ENCODE data around the gene CACNA1B. TPM values are rescaled to one million over a fixed set of nuclear protein-coding genes. Genes with fewer than 3 reads are reported as not detected.

CACNA1B gene
- polyA plus RNA-seq, 1 experiment = 0.01 TPM

DNA sequence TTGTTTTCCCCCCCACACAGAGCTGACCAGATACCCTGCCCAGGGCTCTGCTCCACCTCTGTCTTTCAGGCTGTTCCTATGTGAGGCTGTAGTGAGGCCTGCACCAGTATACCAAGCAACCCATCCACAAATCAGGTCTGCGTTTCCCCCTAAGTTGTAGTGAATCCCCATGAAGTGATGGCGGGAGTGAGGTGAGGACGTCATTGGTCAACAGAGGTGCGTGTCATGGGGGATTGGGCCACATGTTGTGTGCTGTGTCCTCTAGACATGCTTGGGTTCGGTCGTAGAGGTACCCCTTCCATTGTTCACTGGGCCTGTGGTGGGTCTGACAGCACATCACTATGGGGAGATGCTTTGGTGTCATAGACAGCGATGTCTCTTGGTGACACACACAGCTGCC is 184.6 kb downstream of the CACNA1B start:
- no peaks in the 10 kb centered on the region for H3K27me3 ChIP-seq (ENCODE audit: control insufficient read depth, insufficient read depth, low read length)
- TF ChIP-seq, protein P1, sequence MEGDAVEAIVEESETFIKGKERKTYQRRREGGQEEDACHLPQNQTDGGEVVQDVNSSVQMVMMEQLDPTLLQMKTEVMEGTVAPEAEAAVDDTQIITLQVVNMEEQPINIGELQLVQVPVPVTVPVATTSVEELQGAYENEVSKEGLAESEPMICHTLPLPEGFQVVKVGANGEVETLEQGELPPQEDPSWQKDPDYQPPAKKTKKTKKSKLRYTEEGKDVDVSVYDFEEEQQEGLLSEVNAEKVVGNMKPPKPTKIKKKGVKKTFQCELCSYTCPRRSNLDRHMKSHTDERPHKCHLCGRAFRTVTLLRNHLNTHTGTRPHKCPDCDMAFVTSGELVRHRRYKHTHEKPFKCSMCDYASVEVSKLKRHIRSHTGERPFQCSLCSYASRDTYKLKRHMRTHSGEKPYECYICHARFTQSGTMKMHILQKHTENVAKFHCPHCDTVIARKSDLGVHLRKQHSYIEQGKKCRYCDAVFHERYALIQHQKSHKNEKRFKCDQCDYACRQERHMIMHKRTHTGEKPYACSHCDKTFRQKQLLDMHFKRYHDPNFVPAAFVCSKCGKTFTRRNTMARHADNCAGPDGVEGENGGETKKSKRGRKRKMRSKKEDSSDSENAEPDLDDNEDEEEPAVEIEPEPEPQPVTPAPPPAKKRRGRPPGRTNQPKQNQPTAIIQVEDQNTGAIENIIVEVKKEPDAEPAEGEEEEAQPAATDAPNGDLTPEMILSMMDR (IDR thresholded peaks at IDR 0.05; ENCODE audit: low read depth, low read length) = no peak
- ChIA-PET POLR2A (no interaction called here), CTCF (no interaction called here)
- no peak for DNase-seq (ENCODE audit: low read depth, low spot score)
- no peak overlapping the region for H3K27ac ChIP-seq (ENCODE audit: low read depth, low read length)
- H3K9me3 ChIP-seq (ENCODE audit: control insufficient read depth, insufficient read depth, low read length) = peaks cover 85% of the 10 kb centered on the region
- no peak overlapping the region for H3K4me3 ChIP-seq (ENCODE audit: low read depth, low read length)

DNA sequence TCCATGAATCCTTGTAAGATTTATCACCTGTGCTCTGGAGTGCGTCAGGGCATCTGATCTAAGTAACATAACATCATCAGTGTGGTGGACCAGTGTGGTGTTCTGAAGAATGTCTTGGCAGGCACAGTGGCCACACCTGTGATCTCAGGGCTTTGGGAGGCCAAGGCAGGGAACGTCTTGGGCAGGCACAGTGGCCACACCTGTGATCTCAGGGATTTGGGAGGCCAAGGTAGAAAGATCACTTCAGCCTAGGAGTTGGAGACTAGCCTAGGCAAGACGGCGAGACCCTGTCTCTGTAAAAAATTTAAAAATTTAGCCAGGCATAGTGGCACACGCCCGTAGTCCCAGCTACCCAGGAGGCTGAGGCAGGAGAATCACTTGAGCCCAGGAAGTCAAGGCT is 185.5 kb downstream of the CACNA1B start:
- no peak overlapping the region for H3K4me3 ChIP-seq (ENCODE audit: low read depth, low read length)
- TF ChIP-seq, protein P1 (IDR thresholded peaks at IDR 0.05; ENCODE audit: low read depth, low read length) = no peak
- no peak for DNase-seq (ENCODE audit: low read depth, low spot score)
- ChIA-PET POLR2A (no interaction called here), CTCF (no interaction called here)
- peaks cover 83% of the 10 kb centered on the region for H3K9me3 ChIP-seq (ENCODE audit: control insufficient read depth, insufficient read depth, low read length)
- H3K27me3 ChIP-seq (ENCODE audit: control insufficient read depth, insufficient read depth, low read length) = no peaks in the 10 kb centered on the region
- H3K27ac ChIP-seq (ENCODE audit: low read depth, low read length) = no peak overlapping the region

- Histone ChIP-seq H3K9me3 (ENCODE audit: control insufficient read depth, insufficient read depth, low read length) (peaks cover 81% of the 10 kb centered on the region), H3K4me3 (ENCODE audit: low read depth, low read length) (no peak overlapping the region), H3K27ac (ENCODE audit: low read depth, low read length) (no peak overlapping the region), H3K27me3 (ENCODE audit: control insufficient read depth, insufficient read depth, low read length) (no peaks in the 10 kb centered on the region)
- TF ChIP-seq, protein P1 (IDR thresholded peaks at IDR 0.05; ENCODE audit: low read depth, low read length) = no peak
- no peak for DNase-seq (ENCODE audit: low read depth, low spot score)
- POLR2A ChIA-PET = no interaction called here
- CTCF ChIA-PET = no interaction called here
Measured at GRCh38 chr9:138063785-138064184, 186.2 kb downstream of the CACNA1B start.

- Histone ChIP-seq H3K27ac (ENCODE audit: low read depth, low read length) (no peak overlapping the region), H3K4me3 (ENCODE audit: low read depth, low read length) (no peak overlapping the region), H3K9me3 (ENCODE audit: control insufficient read depth, insufficient read depth, low read length) (peaks cover 77% of the 10 kb centered on the region), H3K27me3 (ENCODE audit: control insufficient read depth, insufficient read depth, low read length) (no peaks in the 10 kb centered on the region)
- CTCF ChIA-PET = no interaction called here
- DNase-seq (ENCODE audit: low read depth, low spot score) = no peak
- TF ChIP-seq, protein P1 (IDR thresholded peaks at IDR 0.05; ENCODE audit: low read depth, low read length) = no peak
- POLR2A ChIA-PET = no interaction called here
Measured at GRCh38 chr9:138064547-138064946, 187.0 kb downstream of the CACNA1B start.

DNA sequence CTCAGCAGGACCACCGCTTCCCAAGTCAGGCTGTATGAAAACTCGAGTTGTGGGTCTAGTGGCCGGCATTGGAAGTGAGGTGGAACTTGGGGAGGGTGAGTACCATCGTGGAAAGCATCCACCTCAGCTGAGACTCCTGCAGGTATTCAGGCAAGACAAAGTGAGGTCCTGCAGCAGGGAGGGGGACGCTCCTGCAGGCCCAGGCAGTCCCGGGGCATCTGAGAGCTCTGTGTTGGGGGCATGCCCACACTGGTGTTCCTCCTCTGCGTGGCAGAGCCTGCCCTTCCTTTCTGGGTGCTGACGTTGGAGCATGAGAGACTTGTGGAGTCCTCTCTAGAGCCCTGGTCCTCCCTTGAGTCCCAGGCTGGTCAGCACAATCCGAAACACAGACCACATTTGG is 187.7 kb downstream of the CACNA1B start:
- Histone ChIP-seq H3K4me3 (ENCODE audit: low read depth, low read length) (no peak overlapping the region), H3K27ac (ENCODE audit: low read depth, low read length) (no peak overlapping the region), H3K27me3 (ENCODE audit: control insufficient read depth, insufficient read depth, low read length) (no peaks in the 10 kb centered on the region), H3K9me3 (ENCODE audit: control insufficient read depth, insufficient read depth, low read length) (peaks cover 81% of the 10 kb centered on the region)
- TF ChIP-seq, protein P1 (IDR thresholded peaks at IDR 0.05; ENCODE audit: low read depth, low read length) = no peak
- ChIA-PET CTCF (no interaction called here), POLR2A (no interaction called here)
- DNase-seq (ENCODE audit: low read depth, low spot score) = no peak

Measured in AG04450 (cell line).